HG03439 (cell line): Measurements from ENCODE around the gene KCNAB2.

Experiments used
- ATAC-seq: cut with Tn5 transposase; IDR thresholded peaks from one replicate; pipeline ENCODE4 v1.9.1; 2021; ENCODE audit warnings: mild to moderate bottlenecking, moderate library complexity; ENCODE audit not compliant: unreplicated experiment

The KCNAB2 gene

GRCh38 chr1:6029351-6029750 lies 16.3 kb upstream of the KCNAB2 start:
- ATAC-seq, result no peak

- no peak for ATAC-seq
Measured at GRCh38 chr1:6030132-6030531, 15.6 kb upstream of the KCNAB2 start.

GRCh38 chr1:6030547-6031261 lies 15.0 kb upstream of the KCNAB2 start:
- ATAC-seq, result no peak

- ATAC-seq, result no peak
Measured at GRCh38 chr1:6033124-6033523, 12.6 kb upstream of the KCNAB2 start.

GRCh38 chr1:6033986-6034749 lies 11.5 kb upstream of the KCNAB2 start:
- no peak for ATAC-seq

- ATAC-seq, result no peak
Measured at GRCh38 chr1:6034750-6035096, 11.0 kb upstream of the KCNAB2 start.

- no peak for ATAC-seq
Measured at GRCh38 chr1:6035303-6035702, 10.4 kb upstream of the KCNAB2 start.

- ATAC-seq, result no peak
Measured at GRCh38 chr1:6035719-6036118, 10.0 kb upstream of the KCNAB2 start.

GRCh38 chr1:6037338-6037762 lies 8.3 kb upstream of the KCNAB2 start:
- ATAC-seq, result no peak

GRCh38 chr1:6038603-6039002 lies 7.1 kb upstream of the KCNAB2 start:
- ATAC-seq, result no peak

GRCh38 chr1:6039031-6039430 lies 6.7 kb upstream of the KCNAB2 start:
- no peak for ATAC-seq

GRCh38 chr1:6040444-6040843 lies 5.2 kb upstream of the KCNAB2 start:
- ATAC-seq, result no peak

GRCh38 chr1:6040861-6041415 lies 4.8 kb upstream of the KCNAB2 start:
- ATAC-seq, result no peak

GRCh38 chr1:6041432-6042062 lies 4.1 kb upstream of the KCNAB2 start:
- ATAC-seq, result no peak

GRCh38 chr1:6043561-6043960 lies 2.1 kb upstream of the KCNAB2 start:
- ATAC-seq, result no peak

- no peak for ATAC-seq
Measured at GRCh38 chr1:6044481-6045109, 1.1 kb upstream of the KCNAB2 start.

GRCh38 chr1:6045110-6045502 lies 582 bp upstream of the KCNAB2 start:
- no peak for ATAC-seq

GRCh38 chr1:6046279-6046678 lies 591 bp downstream of the KCNAB2 start:
- no peak for ATAC-seq

GRCh38 chr1:6048179-6048867 lies 2.6 kb downstream of the KCNAB2 start:
- no peak for ATAC-seq

GRCh38 chr1:6049419-6049818 lies 3.7 kb downstream of the KCNAB2 start:
- ATAC-seq, result no peak

- no peak for ATAC-seq
Measured at GRCh38 chr1:6051423-6051822, 5.7 kb downstream of the KCNAB2 start.
